ENCODE measurements around the gene CCL18. TPM values are rescaled to one million over a fixed set of nuclear protein-coding genes. Genes with fewer than 3 reads are reported as not detected.
"Not testable (repeated sequence)": the region's sequence is repeated elsewhere in the genome, so short reads cannot be mapped to it uniquely, and the experiment has no call there.

CCL18 gene
- total and polyA plus RNA-seq, 2 of the 8 experiments (the other 6 are each of a cell fraction or from before 2014, with no cell fraction given), result not detected

GRCh38 chr17:36120221-36120620 lies 56.1 kb downstream of the CCL18 start (continued):
- TF ChIP-seq CTCF (IDR thresholded peaks at IDR 0.05; ENCODE audit: control extremely low read depth in 1 of 3, insufficient read depth in 1 of 3, low read depth in 1 of 3, low read length in 3 of 3) (no peak), HDAC2 (IDR thresholded peaks at IDR 0.05; ENCODE audit: borderline replicate concordance in 1 of 2, low read depth in 2 of 2, low read length in 2 of 2) (no peak), TAF7 (optimal IDR thresholded peaks at IDR 0.05; ENCODE audit: borderline replicate concordance, low read depth, low read length) (no peak), HDAC6 (IDR thresholded peaks at IDR 0.05; ENCODE audit: low read depth, low read length) (no peak)

- H3K4ac ChIP-seq (replicated peaks; ENCODE audit: insufficient read length, low read depth, low read length); H2AFZ ChIP-seq (ENCODE audit: low read length); H4K91ac ChIP-seq (replicated peaks; ENCODE audit: insufficient read length, low read length); H3K36me3 ChIP-seq (ENCODE audit: control insufficient read depth in 2 of 4, insufficient read depth in 4 of 4, low read length in 3 of 4); H3K9me3 ChIP-seq (ENCODE audit: insufficient read depth in 2 of 2, low read depth in 1 of 2, low read length in 1 of 2); H4K8ac ChIP-seq (ENCODE audit: extremely low read depth, insufficient read depth, low read length); H4K20me1 ChIP-seq (replicated peaks in 1 of 2; ENCODE audit: control insufficient read depth in 1 of 2, insufficient read depth in 2 of 2, low read length in 2 of 2); H4K5ac ChIP-seq (ENCODE audit: insufficient read length, low read depth, low read length); H3K23me2 ChIP-seq (ENCODE audit: low read depth, low read length); H3K9ac ChIP-seq (replicated peaks in 1 of 4; ENCODE audit: extremely low read depth in 1 of 4, low read depth in 3 of 4, low read length in 3 of 4); H3K27me3 ChIP-seq (replicated peaks in 1 of 4; ENCODE audit: control insufficient read depth in 3 of 4, extremely low read depth in 1 of 4, insufficient read depth in 3 of 4, low read length in 3 of 4); H3K79me2 ChIP-seq (ENCODE audit: control insufficient read depth in 1 of 2, insufficient read depth in 2 of 2, low read length in 2 of 2); H3K56ac ChIP-seq (replicated peaks; ENCODE audit: insufficient read length, low read depth, low read length); H2BK12ac ChIP-seq (ENCODE audit: low read depth, low read length); H3K4me2 ChIP-seq (ENCODE audit: insufficient read depth in 1 of 2, low read depth in 2 of 2, low read length in 2 of 2); H3K23ac ChIP-seq (ENCODE audit: insufficient read length); H3K79me1 ChIP-seq (ENCODE audit: low read depth, low read length); H2BK15ac ChIP-seq (ENCODE audit: low read length); H3K4me1 ChIP-seq (replicated peaks in 1 of 4; ENCODE audit: control insufficient read depth in 3 of 4, insufficient read depth in 4 of 4, low read length in 3 of 4); H2BK120ac ChIP-seq (replicated peaks; ENCODE audit: low read depth, low read length); H3K4me3 ChIP-seq (ENCODE audit: extremely low read depth in 1 of 4, insufficient read depth in 2 of 4, low read depth in 3 of 4, low read length in 4 of 4); H3K18ac ChIP-seq (ENCODE audit: extremely low read depth, low read length); DNase-seq (ENCODE audit: low read depth in 1 of 2, low spot score in 2 of 2); FAIRE-seq; H2BK5ac ChIP-seq (ENCODE audit: low read depth, low read length); POLR2A ChIA-PET (ENCODE audit: partially characterized antibody); H2BK20ac ChIP-seq (ENCODE audit: low read length); H3K27ac ChIP-seq (ENCODE audit: low read depth, low read length); H3K14ac ChIP-seq (ENCODE audit: insufficient read length); H2AK5ac ChIP-seq (ENCODE audit: low read depth, low read length): not testable (repeated sequence)
- CTCF ChIA-PET (ENCODE audit: partially characterized antibody), result interaction anchor here (3.6 kb wide), 1 partner anchor 28 kb away, joined by 11 read pairs; no protein-coding TSS in a partner anchor
- 94% methylated on average over 6 of the region's 6 CpGs; no CpG with 5 or more reads in 1 of the 2 experiments for WGBS, 2 experiments (ENCODE audit: extremely low coverage in 1 of 2, insufficient coverage in 1 of 2, insufficient read length in 1 of 2, insufficient replicate concordance in 2 of 2, low coverage in 1 of 2, low lambda C conversion rate in 2 of 2, missing lambda C conversion rate in 1 of 2)
Measured at GRCh38 chr17:36121099-36121498, 57.0 kb downstream of the CCL18 start.

All from H1 (cell line).